Epithelial cell of proximal tubule (primary cell): ENCODE results near the gene MEIS2. TPM values are rescaled to one million over a fixed set of nuclear protein-coding genes. Genes with fewer than 3 reads are reported as not detected.

Experiments
- DNase-seq: peaks from one replicate; pipeline ENCODE4 v3.0.0-alpha.2; 2011; ENCODE audit warnings: low read depth
- H3K4me3 ChIP-seq: 2 replicates; pipeline ENCODE4 v1.5.1; 2011; ENCODE audit warnings: low read depth, mild to moderate bottlenecking, low read length
- total RNA-seq: library from RNA; depleted of rRNA; stranded (reverse); fragments of >200 nt; gene quantifications from 2 replicates; pipeline ENCODE4 v1.2.3, GENCODE V29; 2015
- TF ChIP-seq, protein P1 (sequence below): conservative IDR thresholded peaks from 2 replicates; pipeline ENCODE4 v1.5.1; 2012; ENCODE audit warnings: low read depth, mild to moderate bottlenecking, low read length

MEIS2 gene
- total RNA-seq, 1 donor from 2014 or later, result 14.0 TPM

DNA sequence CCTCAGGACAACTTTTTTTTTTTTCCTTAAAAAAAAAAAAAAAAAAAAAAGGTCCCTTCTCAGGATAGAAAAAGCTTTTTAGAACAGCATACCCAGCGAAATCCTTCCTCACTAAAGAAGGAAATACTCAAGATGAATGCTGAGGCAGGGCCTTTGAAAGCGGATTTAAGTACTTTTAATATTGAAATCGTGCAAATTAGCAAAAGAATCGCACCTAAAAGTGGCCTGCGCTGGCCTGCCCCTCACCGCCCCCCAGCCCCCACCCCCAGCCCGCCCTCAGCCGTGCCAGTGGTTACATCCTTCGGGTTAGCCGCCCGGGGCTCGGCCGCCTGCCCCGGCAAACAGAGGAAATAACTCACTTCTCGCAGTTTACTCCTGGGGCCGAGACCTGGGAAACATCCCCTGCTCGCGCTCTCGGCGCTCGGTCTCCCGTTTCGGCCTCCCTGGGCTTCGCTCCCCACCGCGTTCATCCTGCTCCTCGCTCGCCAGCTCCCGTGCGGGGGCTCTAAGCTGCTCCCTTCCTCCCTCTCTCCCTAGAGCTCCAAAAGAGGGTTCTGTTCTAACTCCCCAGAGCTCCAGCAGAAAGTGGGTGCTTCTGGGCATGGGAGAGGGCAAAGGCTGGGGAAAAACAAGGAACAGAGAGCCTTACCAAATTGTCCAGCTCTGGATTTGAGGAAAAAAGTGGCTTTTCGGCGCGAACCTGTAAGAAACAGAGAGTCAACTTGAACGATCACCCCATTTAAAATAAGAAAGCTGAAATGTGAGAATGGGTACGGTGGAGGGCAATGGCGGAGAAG, 5.2 kb downstream of the MEIS2 start:
- no peak overlapping the region for H3K4me3 ChIP-seq
- no peak for DNase-seq
- TF ChIP-seq, protein P1, sequence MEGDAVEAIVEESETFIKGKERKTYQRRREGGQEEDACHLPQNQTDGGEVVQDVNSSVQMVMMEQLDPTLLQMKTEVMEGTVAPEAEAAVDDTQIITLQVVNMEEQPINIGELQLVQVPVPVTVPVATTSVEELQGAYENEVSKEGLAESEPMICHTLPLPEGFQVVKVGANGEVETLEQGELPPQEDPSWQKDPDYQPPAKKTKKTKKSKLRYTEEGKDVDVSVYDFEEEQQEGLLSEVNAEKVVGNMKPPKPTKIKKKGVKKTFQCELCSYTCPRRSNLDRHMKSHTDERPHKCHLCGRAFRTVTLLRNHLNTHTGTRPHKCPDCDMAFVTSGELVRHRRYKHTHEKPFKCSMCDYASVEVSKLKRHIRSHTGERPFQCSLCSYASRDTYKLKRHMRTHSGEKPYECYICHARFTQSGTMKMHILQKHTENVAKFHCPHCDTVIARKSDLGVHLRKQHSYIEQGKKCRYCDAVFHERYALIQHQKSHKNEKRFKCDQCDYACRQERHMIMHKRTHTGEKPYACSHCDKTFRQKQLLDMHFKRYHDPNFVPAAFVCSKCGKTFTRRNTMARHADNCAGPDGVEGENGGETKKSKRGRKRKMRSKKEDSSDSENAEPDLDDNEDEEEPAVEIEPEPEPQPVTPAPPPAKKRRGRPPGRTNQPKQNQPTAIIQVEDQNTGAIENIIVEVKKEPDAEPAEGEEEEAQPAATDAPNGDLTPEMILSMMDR, result no peak

DNA sequence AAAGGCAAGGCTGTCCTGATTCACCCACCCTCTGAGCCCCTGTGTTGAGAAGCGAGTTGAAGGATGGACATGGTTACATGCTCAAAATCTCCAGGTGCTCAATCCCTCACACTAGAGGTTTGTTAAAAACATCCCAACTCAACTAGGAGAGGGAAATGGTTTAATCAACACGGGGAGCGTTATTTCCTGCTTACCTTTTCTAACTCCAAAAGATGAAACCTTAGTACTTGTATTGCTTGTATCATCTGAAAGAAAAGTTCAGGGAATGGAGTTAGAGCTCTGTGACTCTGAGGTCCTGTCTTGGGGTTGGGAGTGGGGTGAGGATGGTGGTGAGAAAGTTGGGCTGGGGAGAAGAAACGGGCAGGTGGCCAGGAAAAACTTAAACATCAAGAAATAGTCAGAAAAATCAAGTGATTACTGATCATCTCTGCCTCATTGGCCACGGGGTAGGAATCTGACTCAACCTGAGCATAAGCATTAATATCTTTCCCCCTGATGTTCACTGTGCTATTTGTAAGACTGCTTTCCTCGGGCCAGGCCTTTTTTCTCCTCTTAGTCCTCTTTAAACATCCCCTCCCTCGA, 5.9 kb downstream of the MEIS2 start:
- no peak overlapping the region for H3K4me3 ChIP-seq
- DNase-seq, result no peak
- TF ChIP-seq, protein P1, result no peak

DNA sequence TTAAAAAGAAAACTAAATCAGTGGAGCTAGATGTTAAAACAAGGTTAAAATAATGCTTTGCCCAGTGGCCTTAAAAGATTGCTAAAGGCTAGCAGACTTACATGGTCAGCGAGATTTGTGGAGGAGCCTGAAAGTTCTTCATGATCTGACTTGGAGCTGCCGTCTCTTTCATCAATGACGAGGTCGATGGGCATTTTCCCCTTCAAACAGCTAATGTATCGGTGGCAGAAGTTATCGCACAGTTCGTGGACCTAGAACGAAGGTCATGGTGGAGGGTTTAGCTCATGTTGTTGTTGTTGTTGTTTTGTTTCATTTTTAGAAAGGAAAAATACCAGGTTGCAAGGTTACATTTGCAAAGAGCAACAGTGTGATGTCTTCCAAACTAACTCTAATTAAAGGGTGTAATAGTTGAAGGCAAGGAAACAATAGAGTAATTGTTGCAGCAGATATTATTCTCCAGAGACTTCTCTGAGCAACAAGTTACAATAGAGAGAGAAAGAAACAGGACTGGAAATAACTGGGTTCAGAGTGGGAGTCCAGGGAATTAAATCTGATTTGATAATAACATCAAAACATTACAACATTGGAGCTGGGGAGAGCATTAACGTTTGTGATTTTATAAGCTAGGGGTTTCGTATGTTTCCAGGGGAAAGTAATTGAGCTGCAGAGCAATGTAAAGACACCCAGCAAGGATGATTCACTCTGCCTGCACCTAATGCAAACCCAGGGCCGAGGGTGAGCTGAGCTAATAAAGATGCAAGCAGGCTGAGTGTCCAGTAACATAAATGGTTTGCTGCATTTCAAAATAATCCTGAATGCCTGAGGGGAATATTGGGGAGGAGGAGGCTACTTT, 6.6 kb downstream of the MEIS2 start:
- no peak for DNase-seq
- H3K4me3 ChIP-seq, result no peak overlapping the region
- TF ChIP-seq, protein P1, result no peak

DNA sequence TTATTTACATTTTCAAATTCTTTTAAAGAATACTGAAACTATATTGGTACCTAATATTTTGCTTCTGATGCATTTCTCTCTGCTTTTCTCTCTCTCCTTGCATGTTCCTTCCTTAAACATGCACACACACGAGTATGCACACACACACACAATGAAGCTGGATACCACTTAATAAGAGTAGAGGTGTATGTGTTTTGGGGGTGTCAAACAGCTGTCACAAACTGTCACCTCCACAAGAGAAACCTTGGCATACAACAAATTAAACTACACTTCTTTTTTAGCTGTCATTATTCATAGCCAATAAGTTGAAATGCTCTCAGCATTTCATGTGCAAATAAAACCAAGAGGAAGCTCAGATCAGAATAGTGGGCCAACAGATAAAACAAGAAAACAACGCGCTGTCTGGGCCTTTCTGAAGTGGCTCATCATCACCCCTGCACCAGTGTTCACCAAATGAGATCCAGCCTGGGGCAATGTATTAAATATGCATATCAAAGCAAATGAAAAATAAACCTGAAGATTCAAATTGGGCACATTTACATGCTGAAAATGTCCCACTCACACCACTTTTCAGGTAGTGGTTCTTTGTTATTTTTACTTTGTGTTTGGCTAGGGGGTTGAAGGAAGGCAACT, 9.7 kb downstream of the MEIS2 start:
- TF ChIP-seq, protein P1, result no peak
- no peak for DNase-seq

DNA sequence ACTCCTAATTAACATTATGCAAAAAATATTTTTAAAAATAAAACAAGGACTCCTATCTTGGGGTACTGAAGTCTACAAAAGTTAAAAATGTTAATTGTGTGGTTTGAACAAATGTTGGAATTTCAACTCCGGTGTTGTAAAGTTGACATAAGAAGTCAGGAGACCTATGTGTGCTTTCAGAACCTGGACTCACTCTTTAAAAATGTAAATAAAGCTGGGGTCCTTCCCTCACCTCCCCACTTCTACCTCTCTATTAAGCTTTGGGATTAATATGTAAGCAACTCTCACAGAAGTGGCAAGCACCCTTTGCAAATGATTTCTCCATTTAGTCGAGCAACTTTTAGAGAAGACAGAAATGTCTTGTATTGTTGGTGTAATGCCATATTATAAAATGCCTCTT, 11.9 kb downstream of the MEIS2 start:
- H3K4me3 ChIP-seq, result no peak overlapping the region
- TF ChIP-seq, protein P1, result no peak
- no peak for DNase-seq

More for the DNA sequence above, 9.7 kb downstream of the MEIS2 start:
- no peak overlapping the region for H3K4me3 ChIP-seq

DNA sequence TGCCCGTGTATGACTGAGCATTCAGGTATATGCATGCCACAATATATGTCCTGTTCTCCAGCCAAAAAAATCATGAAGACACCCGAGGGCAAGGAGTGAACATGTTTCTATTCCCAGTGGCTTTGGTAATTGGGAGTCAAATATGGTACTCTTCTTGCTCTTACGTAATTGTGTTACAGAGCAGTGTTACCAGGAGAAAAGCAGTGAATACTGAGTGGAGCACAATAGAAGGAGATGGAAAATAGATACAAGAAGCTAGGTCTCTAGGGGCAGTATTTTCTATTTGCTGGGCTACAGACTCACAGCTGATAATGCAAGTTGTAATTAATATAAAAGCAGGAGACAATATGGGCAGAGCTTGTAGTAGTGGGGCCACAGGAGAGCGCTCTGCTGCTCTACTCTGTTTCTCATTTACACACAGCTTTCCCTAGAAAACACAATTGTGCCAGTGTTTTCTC, 13.2 kb downstream of the MEIS2 start:
- TF ChIP-seq, protein P1, result no peak
- no peak overlapping the region for H3K4me3 ChIP-seq
- no peak for DNase-seq
